Measurements from ENCODE around the gene TROAP. TPM values are rescaled to one million over a fixed set of nuclear protein-coding genes. Genes with fewer than 3 reads are reported as not detected.
A peak's percentile ranks its signal among the peaks of the same experiment; 100 is the strongest.
"Not testable (repeated sequence)": the region's sequence is repeated elsewhere in the genome, so short reads cannot be mapped to it uniquely, and the experiment has no call there.

The TROAP gene
- total RNA-seq, 2 experiments from 2014 or later: 56.6 to 59.7 TPM

GRCh38 chr12:49332441-49332861 lies 9.4 kb downstream of the TROAP start:
- Mint-ChIP-seq H3K27me3 (peaks cover 57% of the 10 kb centered on the region), H3K9me3 (no peaks in the 10 kb centered on the region), H3K4me1 (peaks cover 14% of the 10 kb centered on the region), H3K36me3 (peaks cover 17% of the 10 kb centered on the region), H3K4me3 (no peak overlapping the region), H3K27ac (no peak overlapping the region)
- no peak for DNase-seq

- peaks cover 18% of the 10 kb centered on the region for H3K4me1 Mint-ChIP-seq
- H3K27me3 Mint-ChIP-seq: peaks cover 62% of the 10 kb centered on the region
- H3K4me3 Mint-ChIP-seq: peak overlapping the region; percentile 56
- H3K27ac Mint-ChIP-seq: no peak overlapping the region
- H3K9me3 Mint-ChIP-seq: no peaks in the 10 kb centered on the region
- no peak for DNase-seq
- peaks cover 14% of the 10 kb centered on the region for H3K36me3 Mint-ChIP-seq
Measured at GRCh38 chr12:49332891-49333371, 9.9 kb downstream of the TROAP start.

GRCh38 chr12:49333778-49334177 lies 10.7 kb downstream of the TROAP start:
- not testable (repeated sequence) for H3K9me3 Mint-ChIP-seq, H3K27ac Mint-ChIP-seq, H3K4me3 Mint-ChIP-seq, DNase-seq
- Mint-ChIP-seq H3K27me3 (peaks cover 70% of the 10 kb centered on the region), H3K4me1 (peaks cover 19% of the 10 kb centered on the region), H3K36me3 (peaks cover 13% of the 10 kb centered on the region)

- H3K27me3 Mint-ChIP-seq: peaks cover 75% of the 10 kb centered on the region
- no peak overlapping the region for H3K4me3 Mint-ChIP-seq
- peaks cover 19% of the 10 kb centered on the region for H3K4me1 Mint-ChIP-seq
- no peak for DNase-seq
- no peaks in the 10 kb centered on the region for H3K9me3 Mint-ChIP-seq
- no peak overlapping the region for H3K27ac Mint-ChIP-seq
- peaks cover 8% of the 10 kb centered on the region for H3K36me3 Mint-ChIP-seq
Measured at GRCh38 chr12:49334226-49334625, 11.2 kb downstream of the TROAP start.

- Mint-ChIP-seq H3K4me1 (peaks cover 19% of the 10 kb centered on the region), H3K27ac (no peak overlapping the region), H3K9me3 (no peaks in the 10 kb centered on the region), H3K4me3 (no peak overlapping the region), H3K36me3 (peaks cover 8% of the 10 kb centered on the region), H3K27me3 (peaks cover 79% of the 10 kb centered on the region)
- DNase-seq: no peak
Measured at GRCh38 chr12:49334681-49335080, 11.6 kb downstream of the TROAP start.

GRCh38 chr12:49335118-49335954 lies 12.3 kb downstream of the TROAP start:
- no peaks in the 10 kb centered on the region for H3K9me3 Mint-ChIP-seq
- H3K4me1 Mint-ChIP-seq: peaks cover 19% of the 10 kb centered on the region
- peaks cover 86% of the 10 kb centered on the region for H3K27me3 Mint-ChIP-seq
- H3K4me3 Mint-ChIP-seq: no peak overlapping the region
- H3K36me3 Mint-ChIP-seq: peaks cover 8% of the 10 kb centered on the region
- no peak overlapping the region for H3K27ac Mint-ChIP-seq
- DNase-seq: no peak

- Mint-ChIP-seq H3K27me3 (peaks cover 93% of the 10 kb centered on the region), H3K4me1 (peaks cover 19% of the 10 kb centered on the region), H3K4me3 (no peak overlapping the region), H3K27ac (no peak overlapping the region), H3K36me3 (peaks cover 4% of the 10 kb centered on the region), H3K9me3 (no peaks in the 10 kb centered on the region)
- DNase-seq: no peak
Measured at GRCh38 chr12:49335955-49336644, 13.0 kb downstream of the TROAP start.

GRCh38 chr12:49336645-49337584 lies 13.9 kb downstream of the TROAP start, which contains the start of gene C1QL4:
Gene C1QL4, minus strand, starts transcription at chr12:49337188. Its CDS starts 711 bp downstream, at chr12:49336477.
- peaks cover 96% of the 10 kb centered on the region for H3K27me3 Mint-ChIP-seq
- H3K27ac Mint-ChIP-seq: no peak within 1 kb of the TSS
- no peaks in the 10 kb centered on the region for H3K9me3 Mint-ChIP-seq
- H3K4me1 Mint-ChIP-seq: peaks cover 19% of the 10 kb centered on the region
- peak within 1 kb of the TSS; percentile 42 for H3K4me3 Mint-ChIP-seq
- no peaks in the 10 kb centered on the region for H3K36me3 Mint-ChIP-seq
- DNase-seq: peak; percentile 85

- peaks cover 24% of the 10 kb centered on the region for H3K4me1 Mint-ChIP-seq
Measured at GRCh38 chr12:49338830-49339463, 15.9 kb downstream of the TROAP start.

GRCh38 chr12:49339464-49339861 lies 16.4 kb downstream of the TROAP start:
- H3K4me3 Mint-ChIP-seq: no peak overlapping the region

More at GRCh38 chr12:49338830-49339463, 15.9 kb downstream of the TROAP start:
- Mint-ChIP-seq H3K4me3 (no peak overlapping the region), H3K36me3 (no peaks in the 10 kb centered on the region), H3K27ac (no peak overlapping the region), H3K27me3 (peaks cover 94% of the 10 kb centered on the region), H3K9me3 (no peaks in the 10 kb centered on the region)
- no peak for DNase-seq

GRCh38 chr12:49340095-49340870 lies 17.2 kb downstream of the TROAP start:
- no peak for DNase-seq
- no peaks in the 10 kb centered on the region for H3K36me3 Mint-ChIP-seq
- peaks cover 25% of the 10 kb centered on the region for H3K4me1 Mint-ChIP-seq
- peaks cover 92% of the 10 kb centered on the region for H3K27me3 Mint-ChIP-seq
- H3K4me3 Mint-ChIP-seq: no peak overlapping the region
- no peaks in the 10 kb centered on the region for H3K9me3 Mint-ChIP-seq
- no peak overlapping the region for H3K27ac Mint-ChIP-seq

More at GRCh38 chr12:49339464-49339861, 16.4 kb downstream of the TROAP start:
- Mint-ChIP-seq H3K27me3 (peaks cover 94% of the 10 kb centered on the region), H3K4me1 (peaks cover 26% of the 10 kb centered on the region), H3K36me3 (no peaks in the 10 kb centered on the region), H3K9me3 (no peaks in the 10 kb centered on the region), H3K27ac (no peak overlapping the region)
- no peak for DNase-seq

- no peak overlapping the region for H3K27ac Mint-ChIP-seq
- peaks cover 28% of the 10 kb centered on the region for H3K4me1 Mint-ChIP-seq
- peaks cover 94% of the 10 kb centered on the region for H3K27me3 Mint-ChIP-seq
- no peaks in the 10 kb centered on the region for H3K36me3 Mint-ChIP-seq
- H3K4me3 Mint-ChIP-seq: no peak overlapping the region
- no peaks in the 10 kb centered on the region for H3K9me3 Mint-ChIP-seq
- DNase-seq: no peak
Measured at GRCh38 chr12:49340971-49341776, 18.1 kb downstream of the TROAP start.

- no peaks in the 10 kb centered on the region for H3K9me3 Mint-ChIP-seq
- H3K4me3 Mint-ChIP-seq: no peak overlapping the region
- H3K27ac Mint-ChIP-seq: no peak overlapping the region
Measured at GRCh38 chr12:49341777-49342065, 18.7 kb downstream of the TROAP start.

More at GRCh38 chr12:49341777-49342065, 18.7 kb downstream of the TROAP start:
- no peak for DNase-seq
- peaks cover 96% of the 10 kb centered on the region for H3K27me3 Mint-ChIP-seq
- no peaks in the 10 kb centered on the region for H3K36me3 Mint-ChIP-seq
- H3K4me1 Mint-ChIP-seq: peaks cover 32% of the 10 kb centered on the region
